A549 (cell line): ENCODE results near the gene MRLN.

Experiments
- CTCF ChIP-seq: fragments of >200 bp; sonication (Bioruptor Twin); formaldehyde crosslinking; IDR thresholded peaks from 3 replicates; pipeline ENCODE4 v1.5.1; 2016
- MAX ChIP-seq: IDR thresholded peaks from 2 replicates; pipeline ENCODE4 v1.6.1; 2012
- POLR2AphosphoS2 ChIP-seq: conservative IDR thresholded peaks from 2 replicates; pipeline ENCODE4 v1.6.1; 2012; ENCODE audit warnings: low read length, improper control_type of control experiment, inconsistent platforms
- SREBF2 ChIP-seq: fragments of 450-650 bp; IDR thresholded peaks from 2 replicates; pipeline ENCODE4 v1.6.1; 2014; ENCODE audit warnings: mild to moderate bottlenecking, moderate library complexity
- USF2 ChIP-seq: fragments of 450-650 bp; IDR thresholded peaks from 2 replicates; pipeline ENCODE4 v1.6.1; 2014; ENCODE audit warnings: antibody characterized with exemption

- TF ChIP-seq POLR2AphosphoS2 (no peak), CTCF (no peak), SREBF2 (no peak), USF2 (no peak), MAX (no peak)
Observed at GRCh38 chr10:59770689-59771088, 17.4 kb upstream of the MRLN start.
